DMS79 (cell line): Measurements from ENCODE around the gene AAR2.

Source experiments
- DNase-seq: peaks from one replicate; lab custom pipeline; 2025; lab: John Stamatoyannopoulos, UW

The AAR2 gene

GRCh38 chr20:36218380-36219064 lies 17.8 kb upstream of the AAR2 start:
- DNase-seq: no peak

- no peak for DNase-seq
Measured at GRCh38 chr20:36219671-36220220, 16.5 kb upstream of the AAR2 start.

GRCh38 chr20:36225666-36226065 lies 10.6 kb upstream of the AAR2 start:
- DNase-seq: no peak

GRCh38 chr20:36228770-36229169 lies 7.5 kb upstream of the AAR2 start:
- DNase-seq: no peak

GRCh38 chr20:36230019-36230418 lies 6.3 kb upstream of the AAR2 start:
- DNase-seq: no peak

- no peak for DNase-seq
Measured at GRCh38 chr20:36231331-36231730, 4.9 kb upstream of the AAR2 start.

- no peak for DNase-seq
Measured at GRCh38 chr20:36234771-36235320, 1.4 kb upstream of the AAR2 start.

GRCh38 chr20:36236786-36237121 lies 476 bp downstream of the AAR2 start:
- DNase-seq: no peak

GRCh38 chr20:36237477-36237876 lies 1.2 kb downstream of the AAR2 start:
- no peak for DNase-seq

- DNase-seq: no peak
Measured at GRCh38 chr20:36238153-36238552, 1.9 kb downstream of the AAR2 start.

GRCh38 chr20:36238760-36239159 lies 2.5 kb downstream of the AAR2 start:
- no peak for DNase-seq

- DNase-seq: no peak
Measured at GRCh38 chr20:36240076-36240475, 3.8 kb downstream of the AAR2 start.

GRCh38 chr20:36241678-36242077 lies 5.4 kb downstream of the AAR2 start:
- DNase-seq: no peak

GRCh38 chr20:36243726-36244125 lies 7.4 kb downstream of the AAR2 start:
- DNase-seq: no peak

GRCh38 chr20:36246401-36246800 lies 10.1 kb downstream of the AAR2 start:
- DNase-seq: no peak

- no peak for DNase-seq
Measured at GRCh38 chr20:36248836-36249235, 12.6 kb downstream of the AAR2 start.

GRCh38 chr20:36249450-36249849 lies 13.2 kb downstream of the AAR2 start:
- DNase-seq: no peak

- no peak for DNase-seq
Measured at GRCh38 chr20:36251426-36251825, 15.1 kb downstream of the AAR2 start.

GRCh38 chr20:36252511-36252910 lies 16.2 kb downstream of the AAR2 start:
- no peak for DNase-seq

- DNase-seq: no peak
Measured at GRCh38 chr20:36253036-36253435, 16.8 kb downstream of the AAR2 start.

- DNase-seq: no peak
Measured at GRCh38 chr20:36254076-36254475, 17.8 kb downstream of the AAR2 start.

- no peak for DNase-seq
Measured at GRCh38 chr20:36255445-36255844, 19.2 kb downstream of the AAR2 start.

GRCh38 chr20:36259177-36260061 lies 23.1 kb downstream of the AAR2 start:
- DNase-seq: no peak
